HEK293 (cell line): Measurements from ENCODE around the gene KIAA1191.

Experiments used
- EGR2 ChIP-seq: fragments of 450-650 bp; formaldehyde crosslinking; IDR thresholded peaks from 2 replicates; pipeline ENCODE4 v1.5.1; 2016; ENCODE audit warnings: low read depth, missing biosample characterization, missing genetic modification characterization
- GFI1B ChIP-seq: fragments of 450-650 bp; formaldehyde crosslinking; IDR thresholded peaks from 2 replicates; pipeline ENCODE4 v1.5.1; 2016; ENCODE audit warnings: missing biosample characterization, missing genetic modification characterization
- GLI4 ChIP-seq: fragments of 450-650 bp; formaldehyde crosslinking; IDR thresholded peaks from 2 replicates; pipeline ENCODE4 v1.5.1; 2016; ENCODE audit warnings: missing biosample characterization, missing genetic modification characterization
- KLF9 ChIP-seq: fragments of 450-650 bp; formaldehyde crosslinking; IDR thresholded peaks from 2 replicates; pipeline ENCODE4 v1.5.1; 2016; ENCODE audit warnings: missing biosample characterization, missing genetic modification characterization, low read depth
- SP2 ChIP-seq: fragments of 450-650 bp; formaldehyde crosslinking; IDR thresholded peaks from 2 replicates; pipeline ENCODE4 v1.5.1; 2016; ENCODE audit warnings: missing biosample characterization, missing genetic modification characterization
- WT1 ChIP-seq: fragments of 450-650 bp; formaldehyde crosslinking; IDR thresholded peaks from 2 replicates; pipeline ENCODE4 v1.5.1; 2016; ENCODE audit warnings: missing biosample characterization, missing genetic modification characterization
- ZBTB17 ChIP-seq: fragments of 450-650 bp; formaldehyde crosslinking; IDR thresholded peaks from 2 replicates; pipeline ENCODE4 v1.5.1; 2016; ENCODE audit warnings: missing biosample characterization, missing genetic modification characterization
- ZNF112 ChIP-seq: fragments of 450-650 bp; formaldehyde crosslinking; IDR thresholded peaks from 2 replicates; pipeline ENCODE4 v1.5.0; 2017; ENCODE audit warnings: missing biosample characterization, missing genetic modification characterization
- ZNF302 ChIP-seq: fragments of 450-650 bp; formaldehyde crosslinking; IDR thresholded peaks from 2 replicates; pipeline ENCODE4 v1.5.1; 2016; ENCODE audit warnings: missing biosample characterization, missing genetic modification characterization, low read depth
- ZNF391 ChIP-seq: fragments of 450-650 bp; formaldehyde crosslinking; IDR thresholded peaks from 2 replicates; pipeline ENCODE4 v1.5.1; 2016; ENCODE audit warnings: low read depth, missing biosample characterization, missing genetic modification characterization, borderline replicate concordance
- ZNF426 ChIP-seq: fragments of 450-650 bp; formaldehyde crosslinking; IDR thresholded peaks from 2 replicates; pipeline ENCODE4 v1.5.1; 2017; ENCODE audit warnings: missing biosample characterization, missing genetic modification characterization, mild to moderate bottlenecking, inconsistent platforms, moderate library complexity
- ZNF501 ChIP-seq: fragments of 450-650 bp; formaldehyde crosslinking; IDR thresholded peaks from 2 replicates; pipeline ENCODE4 v1.5.1; 2016; ENCODE audit warnings: missing biosample characterization, missing genetic modification characterization
- ZNF544 ChIP-seq: fragments of 450-650 bp; formaldehyde crosslinking; IDR thresholded peaks from 2 replicates; pipeline ENCODE4 v1.5.0; 2017; ENCODE audit warnings: missing biosample characterization, missing genetic modification characterization
- ZNF621 ChIP-seq: fragments of 450-650 bp; formaldehyde crosslinking; IDR thresholded peaks from 2 replicates; pipeline ENCODE4 v1.5.1; 2017; ENCODE audit warnings: missing biosample characterization, missing genetic modification characterization
- ZNF623 ChIP-seq: fragments of 450-650 bp; formaldehyde crosslinking; IDR thresholded peaks from 2 replicates; pipeline ENCODE4 v1.5.1; 2016; ENCODE audit warnings: missing biosample characterization, missing genetic modification characterization
- ZNF76 ChIP-seq: fragments of 450-650 bp; formaldehyde crosslinking; IDR thresholded peaks from 2 replicates; pipeline ENCODE4; 2016; ENCODE audit warnings: low read depth, missing biosample characterization, missing genetic modification characterization, borderline replicate concordance
- ZNF777 ChIP-seq: fragments of 450-650 bp; formaldehyde crosslinking; IDR thresholded peaks from 2 replicates; pipeline ENCODE4 v1.5.1; 2017; ENCODE audit warnings: missing biosample characterization, missing genetic modification characterization, borderline replicate concordance
- ZNF792 ChIP-seq: fragments of 450-650 bp; formaldehyde crosslinking; IDR thresholded peaks from 2 replicates; pipeline ENCODE4 v1.5.1; 2016; ENCODE audit warnings: missing biosample characterization, missing genetic modification characterization
- ZNF843 ChIP-seq: fragments of 450-650 bp; formaldehyde crosslinking; IDR thresholded peaks from 2 replicates; pipeline ENCODE4 v1.5.1; 2016; ENCODE audit warnings: missing biosample characterization, missing genetic modification characterization
- ZSCAN23 ChIP-seq: fragments of 450-650 bp; formaldehyde crosslinking; IDR thresholded peaks from 2 replicates; pipeline ENCODE4 v1.5.1; 2016; ENCODE audit warnings: missing biosample characterization, missing genetic modification characterization
- ZSCAN30 ChIP-seq: fragments of 450-650 bp; IDR thresholded peaks from 2 replicates; pipeline ENCODE4 v1.5.1; 2018; ENCODE audit warnings: missing biosample characterization, mild to moderate bottlenecking, missing genetic modification characterization, moderate library complexity
- TF ChIP-seq, protein P1 (sequence below): fragments of 450-650 bp; formaldehyde crosslinking; IDR thresholded peaks from 2 replicates; pipeline ENCODE4 v1.5.1; 2016; ENCODE audit warnings: missing biosample characterization, missing genetic modification characterization
- TF ChIP-seq, protein P2 (sequence below): fragments of 450-650 bp; formaldehyde crosslinking; IDR thresholded peaks from 2 replicates; pipeline ENCODE4 v1.5.1; 2016; ENCODE audit warnings: missing biosample characterization, missing genetic modification characterization
- TF ChIP-seq, protein P3 (sequence below): fragments of 450-650 bp; IDR thresholded peaks from 2 replicates; pipeline ENCODE4 v1.5.1; 2018; ENCODE audit warnings: missing biosample characterization, mild to moderate bottlenecking, missing genetic modification characterization
- TF ChIP-seq, protein P4 (sequence below): fragments of 450-650 bp; formaldehyde crosslinking; IDR thresholded peaks from 2 replicates; pipeline ENCODE4 v1.5.1; 2016; ENCODE audit warnings: missing biosample characterization, missing genetic modification characterization
- TF ChIP-seq, protein P5 (sequence below): fragments of 450-650 bp; formaldehyde crosslinking; IDR thresholded peaks from 2 replicates; pipeline ENCODE4 v1.5.0; 2017; ENCODE audit warnings: missing biosample characterization, missing genetic modification characterization, borderline replicate concordance
- TF ChIP-seq, protein P6 (sequence below): fragments of 450-650 bp; formaldehyde crosslinking; IDR thresholded peaks from 2 replicates; pipeline ENCODE4 v1.5.1; 2017; ENCODE audit warnings: missing biosample characterization, missing genetic modification characterization

The KIAA1191 gene

DNA sequence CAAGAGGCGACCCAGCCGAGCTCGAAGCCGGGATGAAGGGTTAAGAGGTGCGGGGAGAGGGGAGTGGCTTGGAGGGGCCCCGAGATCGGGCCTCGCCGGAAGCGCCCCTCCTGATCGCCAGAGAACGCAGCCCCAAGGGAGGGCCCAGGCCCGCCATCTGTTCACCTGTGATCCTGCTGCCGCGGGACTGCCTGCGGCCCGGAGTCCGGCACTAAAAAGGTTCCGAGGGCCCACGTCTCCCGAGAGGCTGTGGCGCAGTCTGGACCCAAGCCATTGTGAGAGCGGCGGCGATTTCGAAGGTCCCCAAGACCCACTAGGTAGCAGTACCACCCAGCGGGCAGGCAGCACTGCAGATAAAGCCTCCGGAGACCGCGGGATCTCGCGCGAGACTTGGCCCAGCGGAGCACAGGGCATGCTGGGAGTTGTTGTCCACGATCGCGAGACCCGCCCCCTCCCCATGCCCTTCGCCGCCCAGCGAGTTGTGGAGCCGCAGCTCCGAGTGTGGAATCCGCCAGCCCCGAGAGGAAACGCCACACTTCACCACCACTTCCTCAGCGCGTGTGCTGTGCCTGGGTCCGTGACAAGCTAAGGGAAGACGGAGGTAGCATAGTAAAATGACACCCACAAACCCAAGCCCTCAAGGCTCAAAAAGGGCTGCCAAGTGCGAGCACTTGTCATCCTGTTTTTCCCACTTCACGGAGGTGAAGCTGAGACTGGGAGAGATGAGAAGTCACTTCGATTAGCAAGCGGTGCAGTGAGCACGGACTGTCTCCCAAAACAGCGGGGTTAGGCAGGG lies at the start of gene KIAA1191 (continued):
- TF ChIP-seq ZBTB17 (tag by site-specific recombination) (peak; percentile 98), ZSCAN23 (tag by site-specific recombination) (no peak), ZNF501 (tag by site-specific recombination) (peak; percentile 90), ZNF426 (tag by site-specific recombination) (no peak), GLI4 (tag by site-specific recombination) (no peak), ZNF544 (tag by site-specific recombination) (no peak), WT1 (tag by site-specific recombination) (no peak), EGR2 (tag by site-specific recombination) (peak; percentile 45), ZNF621 (no peak), ZNF112 (tag by site-specific recombination) (no peak), ZSCAN30 (tag by site-specific recombination) (peak; percentile 50; the same call in 1 of the 2 replicates), ZNF76 (tag by site-specific recombination) (peak; percentile 93), ZNF792 (tag by site-specific recombination) (no peak), GFI1B (tag by site-specific recombination) (no peak), ZNF391 (tag by site-specific recombination) (0 out of 2 replicates have a peak, but pooled peaks have one; percentile 52), SP2 (tag by site-specific recombination) (peak; percentile 58; the same call in 1 of the 2 replicates), ZNF623 (no peak), ZNF302 (tag by site-specific recombination) (no peak), ZNF843 (peak; percentile 31), ZNF777 (no peak), KLF9 (tag by site-specific recombination) (peak; percentile 96)
- TF ChIP-seq, protein P1, sequence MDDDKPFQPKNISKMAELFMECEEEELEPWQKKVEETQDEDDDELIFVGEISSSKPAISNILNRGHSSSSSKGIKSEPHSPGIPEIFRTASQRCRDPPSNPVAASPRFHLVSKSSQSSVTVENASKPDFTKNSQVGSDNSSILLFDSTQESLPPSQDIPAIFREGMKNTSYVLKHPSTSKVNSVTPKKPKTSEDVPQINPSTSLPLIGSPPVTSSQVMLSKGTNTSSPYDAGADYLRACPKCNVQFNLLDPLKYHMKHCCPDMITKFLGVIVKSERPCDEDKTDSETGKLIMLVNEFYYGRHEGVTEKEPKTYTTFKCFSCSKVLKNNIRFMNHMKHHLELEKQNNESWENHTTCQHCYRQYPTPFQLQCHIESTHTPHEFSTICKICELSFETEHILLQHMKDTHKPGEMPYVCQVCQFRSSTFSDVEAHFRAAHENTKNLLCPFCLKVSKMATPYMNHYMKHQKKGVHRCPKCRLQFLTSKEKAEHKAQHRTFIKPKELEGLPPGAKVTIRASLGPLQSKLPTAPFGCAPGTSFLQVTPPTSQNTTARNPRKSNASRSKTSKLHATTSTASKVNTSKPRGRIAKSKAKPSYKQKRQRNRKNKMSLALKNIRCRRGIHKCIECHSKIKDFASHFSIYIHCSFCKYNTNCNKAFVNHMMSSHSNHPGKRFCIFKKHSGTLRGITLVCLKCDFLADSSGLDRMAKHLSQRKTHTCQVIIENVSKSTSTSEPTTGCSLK (tag by site-specific recombination) = no peak
- TF ChIP-seq, protein P2, sequence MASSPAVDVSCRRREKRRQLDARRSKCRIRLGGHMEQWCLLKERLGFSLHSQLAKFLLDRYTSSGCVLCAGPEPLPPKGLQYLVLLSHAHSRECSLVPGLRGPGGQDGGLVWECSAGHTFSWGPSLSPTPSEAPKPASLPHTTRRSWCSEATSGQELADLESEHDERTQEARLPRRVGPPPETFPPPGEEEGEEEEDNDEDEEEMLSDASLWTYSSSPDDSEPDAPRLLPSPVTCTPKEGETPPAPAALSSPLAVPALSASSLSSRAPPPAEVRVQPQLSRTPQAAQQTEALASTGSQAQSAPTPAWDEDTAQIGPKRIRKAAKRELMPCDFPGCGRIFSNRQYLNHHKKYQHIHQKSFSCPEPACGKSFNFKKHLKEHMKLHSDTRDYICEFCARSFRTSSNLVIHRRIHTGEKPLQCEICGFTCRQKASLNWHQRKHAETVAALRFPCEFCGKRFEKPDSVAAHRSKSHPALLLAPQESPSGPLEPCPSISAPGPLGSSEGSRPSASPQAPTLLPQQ = peak; percentile 85
- TF ChIP-seq, protein P3, sequence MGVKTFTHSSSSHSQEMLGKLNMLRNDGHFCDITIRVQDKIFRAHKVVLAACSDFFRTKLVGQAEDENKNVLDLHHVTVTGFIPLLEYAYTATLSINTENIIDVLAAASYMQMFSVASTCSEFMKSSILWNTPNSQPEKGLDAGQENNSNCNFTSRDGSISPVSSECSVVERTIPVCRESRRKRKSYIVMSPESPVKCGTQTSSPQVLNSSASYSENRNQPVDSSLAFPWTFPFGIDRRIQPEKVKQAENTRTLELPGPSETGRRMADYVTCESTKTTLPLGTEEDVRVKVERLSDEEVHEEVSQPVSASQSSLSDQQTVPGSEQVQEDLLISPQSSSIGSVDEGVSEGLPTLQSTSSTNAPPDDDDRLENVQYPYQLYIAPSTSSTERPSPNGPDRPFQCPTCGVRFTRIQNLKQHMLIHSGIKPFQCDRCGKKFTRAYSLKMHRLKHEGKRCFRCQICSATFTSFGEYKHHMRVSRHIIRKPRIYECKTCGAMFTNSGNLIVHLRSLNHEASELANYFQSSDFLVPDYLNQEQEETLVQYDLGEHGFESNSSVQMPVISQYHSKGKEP = no peak
- TF ChIP-seq, protein P4, sequence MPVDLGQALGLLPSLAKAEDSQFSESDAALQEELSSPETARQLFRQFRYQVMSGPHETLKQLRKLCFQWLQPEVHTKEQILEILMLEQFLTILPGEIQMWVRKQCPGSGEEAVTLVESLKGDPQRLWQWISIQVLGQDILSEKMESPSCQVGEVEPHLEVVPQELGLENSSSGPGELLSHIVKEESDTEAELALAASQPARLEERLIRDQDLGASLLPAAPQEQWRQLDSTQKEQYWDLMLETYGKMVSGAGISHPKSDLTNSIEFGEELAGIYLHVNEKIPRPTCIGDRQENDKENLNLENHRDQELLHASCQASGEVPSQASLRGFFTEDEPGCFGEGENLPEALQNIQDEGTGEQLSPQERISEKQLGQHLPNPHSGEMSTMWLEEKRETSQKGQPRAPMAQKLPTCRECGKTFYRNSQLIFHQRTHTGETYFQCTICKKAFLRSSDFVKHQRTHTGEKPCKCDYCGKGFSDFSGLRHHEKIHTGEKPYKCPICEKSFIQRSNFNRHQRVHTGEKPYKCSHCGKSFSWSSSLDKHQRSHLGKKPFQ (tag by site-specific recombination) = no peak
- TF ChIP-seq, protein P5, sequence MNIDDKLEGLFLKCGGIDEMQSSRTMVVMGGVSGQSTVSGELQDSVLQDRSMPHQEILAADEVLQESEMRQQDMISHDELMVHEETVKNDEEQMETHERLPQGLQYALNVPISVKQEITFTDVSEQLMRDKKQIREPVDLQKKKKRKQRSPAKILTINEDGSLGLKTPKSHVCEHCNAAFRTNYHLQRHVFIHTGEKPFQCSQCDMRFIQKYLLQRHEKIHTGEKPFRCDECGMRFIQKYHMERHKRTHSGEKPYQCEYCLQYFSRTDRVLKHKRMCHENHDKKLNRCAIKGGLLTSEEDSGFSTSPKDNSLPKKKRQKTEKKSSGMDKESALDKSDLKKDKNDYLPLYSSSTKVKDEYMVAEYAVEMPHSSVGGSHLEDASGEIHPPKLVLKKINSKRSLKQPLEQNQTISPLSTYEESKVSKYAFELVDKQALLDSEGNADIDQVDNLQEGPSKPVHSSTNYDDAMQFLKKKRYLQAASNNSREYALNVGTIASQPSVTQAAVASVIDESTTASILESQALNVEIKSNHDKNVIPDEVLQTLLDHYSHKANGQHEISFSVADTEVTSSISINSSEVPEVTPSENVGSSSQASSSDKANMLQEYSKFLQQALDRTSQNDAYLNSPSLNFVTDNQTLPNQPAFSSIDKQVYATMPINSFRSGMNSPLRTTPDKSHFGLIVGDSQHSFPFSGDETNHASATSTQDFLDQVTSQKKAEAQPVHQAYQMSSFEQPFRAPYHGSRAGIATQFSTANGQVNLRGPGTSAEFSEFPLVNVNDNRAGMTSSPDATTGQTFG (tag by site-specific recombination) = no peak
- TF ChIP-seq, protein P6, sequence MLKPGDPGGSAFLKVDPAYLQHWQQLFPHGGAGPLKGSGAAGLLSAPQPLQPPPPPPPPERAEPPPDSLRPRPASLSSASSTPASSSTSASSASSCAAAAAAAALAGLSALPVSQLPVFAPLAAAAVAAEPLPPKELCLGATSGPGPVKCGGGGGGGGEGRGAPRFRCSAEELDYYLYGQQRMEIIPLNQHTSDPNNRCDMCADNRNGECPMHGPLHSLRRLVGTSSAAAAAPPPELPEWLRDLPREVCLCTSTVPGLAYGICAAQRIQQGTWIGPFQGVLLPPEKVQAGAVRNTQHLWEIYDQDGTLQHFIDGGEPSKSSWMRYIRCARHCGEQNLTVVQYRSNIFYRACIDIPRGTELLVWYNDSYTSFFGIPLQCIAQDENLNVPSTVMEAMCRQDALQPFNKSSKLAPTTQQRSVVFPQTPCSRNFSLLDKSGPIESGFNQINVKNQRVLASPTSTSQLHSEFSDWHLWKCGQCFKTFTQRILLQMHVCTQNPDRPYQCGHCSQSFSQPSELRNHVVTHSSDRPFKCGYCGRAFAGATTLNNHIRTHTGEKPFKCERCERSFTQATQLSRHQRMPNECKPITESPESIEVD (tag by site-specific recombination) = no peak
